Embryonic facial prominence (tissue), 1 donor: ENCODE data around the gene RAP2A.

Experiments used
- DNase-seq: peaks from one replicate; pipeline ENCODE4 v3.0.0-alpha.2; 2016; ENCODE audit errors: extremely low spot score

RAP2A gene

GRCh38 chr13:97433727-97434396, at the start of gene RAP2A:
Gene RAP2A (plus strand): TSS chr13:97434169. CDS start chr13:97434471, 302 bp downstream.
- DNase-seq = peak; percentile 88

DNA sequence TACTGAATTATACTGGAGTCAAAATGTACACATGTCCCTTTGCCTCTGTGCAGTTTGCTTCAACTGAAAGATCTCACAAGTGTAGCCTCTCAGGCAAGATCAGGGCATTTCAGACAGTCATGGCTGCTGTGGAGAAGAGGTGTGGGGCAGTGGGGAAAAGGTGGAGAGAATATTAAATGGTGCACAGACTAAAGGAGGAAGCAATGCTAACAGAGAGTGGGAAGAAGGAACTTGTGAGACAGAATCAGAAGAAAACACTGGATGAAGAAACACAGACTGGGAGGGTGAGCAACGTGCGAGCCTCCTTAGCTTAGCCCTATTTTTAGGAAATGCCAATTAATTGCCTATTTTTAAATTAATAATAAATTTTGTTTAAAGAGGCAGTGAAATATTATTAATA, 49.6 kb upstream of the RAP2A start:
- DNase-seq = no peak

DNA sequence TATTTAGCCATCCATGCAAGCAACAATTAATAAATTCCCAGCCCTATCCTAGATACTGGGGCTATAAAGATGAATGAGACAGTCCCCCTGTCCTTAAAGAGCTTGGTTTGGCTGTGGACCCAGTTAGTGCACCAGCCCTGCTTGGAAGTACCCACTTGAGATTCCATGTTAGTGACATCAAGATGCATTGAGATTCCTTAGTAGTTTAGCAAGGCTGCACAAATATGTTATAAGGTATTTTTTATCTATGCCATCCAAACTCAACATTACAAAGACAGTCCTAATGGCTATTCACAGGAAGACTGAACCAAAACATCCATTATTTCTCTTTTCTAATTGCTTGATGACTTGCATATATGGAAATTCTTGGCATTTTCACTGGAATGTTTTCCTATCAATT, 48.8 kb upstream of the RAP2A start:
- no peak for DNase-seq

DNA sequence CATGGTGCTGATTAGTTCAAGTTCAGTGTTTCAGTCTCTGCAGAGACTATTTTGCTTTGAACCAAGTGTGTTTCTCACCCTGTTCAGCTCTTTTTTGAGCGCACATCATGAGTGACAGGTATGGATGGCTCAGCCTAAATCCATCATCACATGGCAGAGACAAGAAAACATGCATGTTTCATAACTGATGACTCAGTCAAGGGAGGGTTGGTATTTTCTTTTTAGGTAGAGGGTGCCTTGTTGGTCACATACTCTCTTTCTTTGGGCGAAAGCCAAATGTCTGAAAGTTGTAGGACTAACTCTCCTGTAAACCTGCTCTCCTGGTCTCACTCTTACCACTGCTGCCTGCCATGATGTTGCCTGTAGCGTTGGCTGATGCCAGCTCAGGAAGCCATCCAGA, 48.1 kb upstream of the RAP2A start:
- DNase-seq = no peak

DNA sequence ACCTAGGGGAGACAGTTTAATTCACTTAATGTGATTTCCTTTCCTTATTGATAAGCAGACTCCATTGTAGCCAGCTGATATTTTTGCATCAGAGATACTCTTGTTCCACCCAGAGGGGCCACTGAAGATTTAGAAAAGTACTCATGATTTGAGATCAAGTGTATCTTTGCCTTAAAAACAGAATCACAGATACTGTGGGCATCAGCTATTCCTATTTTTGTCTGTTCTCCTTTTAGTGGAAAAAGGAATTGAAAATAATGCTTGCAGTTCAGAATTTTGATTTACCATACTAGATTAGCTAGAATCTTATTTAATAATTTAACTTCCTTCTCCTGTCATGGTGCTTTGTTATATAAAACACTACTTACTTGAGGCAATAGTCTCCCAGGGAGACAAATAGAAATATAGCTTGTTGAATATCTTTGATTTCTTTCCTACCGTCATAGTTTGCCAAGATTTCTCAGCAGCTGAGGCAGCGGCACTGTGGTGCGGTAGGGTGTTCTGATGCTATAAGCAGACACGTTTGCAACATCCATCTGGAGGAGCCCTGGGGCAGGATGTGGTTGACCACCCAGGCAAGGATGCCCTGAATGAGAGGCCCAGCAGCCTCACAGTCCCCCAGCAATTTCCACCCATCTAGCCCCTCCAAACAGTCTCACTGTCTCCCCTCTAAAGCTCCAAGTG, 47.0 kb upstream of the RAP2A start:
- no peak for DNase-seq

DNA sequence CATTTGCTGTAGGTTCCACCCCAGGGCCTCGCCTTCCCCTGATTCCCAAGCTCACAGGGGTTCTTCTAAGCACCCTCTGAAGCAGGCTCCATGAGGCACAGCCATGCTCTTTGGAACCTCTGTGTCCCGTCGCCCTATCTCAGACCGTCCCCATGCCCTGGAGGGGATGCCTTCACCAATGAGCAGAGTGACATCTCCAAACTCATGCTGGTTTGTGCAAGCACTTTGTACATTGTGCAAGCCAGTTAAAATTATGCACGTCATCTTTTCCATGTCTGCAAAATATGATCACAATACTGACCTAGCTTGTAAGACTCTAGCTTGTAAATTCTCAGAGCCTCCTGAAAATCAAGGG, 46.5 kb upstream of the RAP2A start:
- no peak for DNase-seq

DNA sequence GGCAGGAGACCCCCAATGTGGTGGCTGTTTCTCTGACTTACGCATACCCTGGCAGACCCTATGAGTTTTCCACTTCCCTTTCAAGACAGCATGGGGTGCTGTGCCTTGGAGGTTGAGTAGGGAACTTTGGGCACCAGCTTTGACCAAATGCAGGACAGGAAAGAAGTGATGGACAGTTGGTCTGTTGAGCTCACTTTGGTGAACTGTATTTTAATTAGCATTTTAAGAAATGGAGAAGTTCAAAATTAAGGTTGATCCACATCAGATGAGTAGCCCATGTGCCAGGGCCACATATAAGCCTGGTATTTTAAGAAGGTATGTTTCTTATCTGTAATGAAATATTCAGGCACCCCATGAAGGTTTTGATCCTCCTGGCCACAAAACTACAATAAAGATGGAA, 46.1 kb upstream of the RAP2A start:
- no peak for DNase-seq

DNA sequence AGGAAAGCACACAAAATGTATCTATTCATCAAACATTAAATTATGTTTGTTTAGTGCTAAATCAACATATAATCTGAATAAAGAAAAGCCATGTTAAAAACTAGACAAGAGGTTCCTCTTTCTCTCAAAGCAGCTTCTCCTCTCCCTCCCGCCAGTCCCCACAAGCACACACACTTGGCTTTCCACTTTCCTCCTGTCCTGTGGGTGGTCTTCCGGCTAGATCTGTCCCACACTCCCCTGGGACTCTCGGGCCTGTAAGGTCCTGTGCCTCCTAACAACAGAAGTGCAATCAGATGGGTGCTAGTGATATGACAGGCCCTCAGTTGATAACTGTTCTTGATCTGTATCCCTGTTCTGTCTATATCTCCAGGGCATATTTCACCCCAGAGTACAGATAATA, 45.6 kb upstream of the RAP2A start:
- no peak for DNase-seq

DNA sequence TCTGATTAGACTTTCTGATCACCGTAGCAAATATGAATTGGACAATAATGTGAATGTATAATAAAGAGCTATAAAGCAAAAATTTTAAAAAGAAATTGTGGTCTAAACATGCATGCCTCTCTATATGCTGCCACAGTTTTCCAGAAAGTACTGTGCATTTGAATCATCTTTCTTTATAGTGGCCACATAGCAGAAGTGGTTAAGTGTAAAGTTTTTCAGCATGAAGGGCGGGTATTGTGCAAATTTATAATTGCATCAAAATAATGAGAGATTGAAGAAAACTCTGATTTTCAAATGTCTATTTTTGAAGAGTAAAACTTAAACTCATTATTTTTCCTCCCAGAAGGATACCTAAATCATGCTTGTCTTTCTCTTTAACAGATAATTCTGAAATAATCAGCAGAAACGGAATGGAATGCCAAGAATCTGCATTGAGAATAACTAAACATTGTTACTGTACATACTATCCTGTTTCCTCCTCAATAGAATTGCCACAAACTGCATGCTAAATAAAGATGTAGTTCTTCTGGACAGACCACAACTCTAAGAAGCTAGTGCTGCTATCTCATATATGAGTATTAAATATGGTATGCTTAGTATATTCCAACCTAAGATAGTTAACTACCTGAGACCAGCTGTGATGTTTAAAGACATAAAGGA, 42.9 kb upstream of the RAP2A start:
- DNase-seq = no peak

GRCh38 chr13:97392020-97392419, 41.9 kb upstream of the RAP2A start:
- no peak for DNase-seq

GRCh38 chr13:97394542-97394941, 39.4 kb upstream of the RAP2A start:
- DNase-seq = no peak

DNA sequence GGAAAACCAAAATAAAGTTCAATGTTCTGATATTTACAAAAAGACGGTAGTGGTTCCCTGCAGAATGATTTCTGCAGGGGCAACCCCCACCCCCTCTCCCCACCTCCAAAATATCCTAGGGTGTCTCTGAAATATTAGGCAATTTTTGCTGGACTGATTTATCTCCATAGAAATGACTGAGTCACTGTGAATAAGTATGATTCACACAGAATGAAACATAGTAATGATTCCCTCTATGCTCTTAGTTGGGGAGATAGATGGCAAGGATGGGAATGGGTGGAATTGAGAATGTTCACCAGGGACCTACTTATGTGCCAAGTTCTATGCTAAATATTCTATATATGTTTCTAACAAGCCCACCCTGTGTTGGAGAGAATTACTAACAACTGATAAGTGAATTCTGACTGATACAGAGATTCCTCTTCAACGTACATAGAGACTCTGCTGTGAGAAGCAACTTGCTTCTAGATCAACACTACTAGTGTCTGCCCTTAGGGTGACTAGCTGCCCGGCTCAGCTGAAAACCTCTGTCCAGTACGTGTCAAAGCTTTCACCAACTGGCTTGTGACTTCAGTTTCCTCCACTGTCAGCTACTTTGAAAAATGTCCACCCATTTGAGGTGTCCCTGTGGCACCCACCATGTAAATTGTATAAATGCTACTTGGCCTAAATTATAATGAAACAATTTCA, 38.4 kb upstream of the RAP2A start:
- no peak for DNase-seq

GRCh38 chr13:97397267-97397666, 36.7 kb upstream of the RAP2A start:
- no peak for DNase-seq

GRCh38 chr13:97401421-97401820, 32.5 kb upstream of the RAP2A start:
- no peak for DNase-seq

- DNase-seq = no peak
Observed at GRCh38 chr13:97403893-97404750, 29.8 kb upstream of the RAP2A start.

DNA sequence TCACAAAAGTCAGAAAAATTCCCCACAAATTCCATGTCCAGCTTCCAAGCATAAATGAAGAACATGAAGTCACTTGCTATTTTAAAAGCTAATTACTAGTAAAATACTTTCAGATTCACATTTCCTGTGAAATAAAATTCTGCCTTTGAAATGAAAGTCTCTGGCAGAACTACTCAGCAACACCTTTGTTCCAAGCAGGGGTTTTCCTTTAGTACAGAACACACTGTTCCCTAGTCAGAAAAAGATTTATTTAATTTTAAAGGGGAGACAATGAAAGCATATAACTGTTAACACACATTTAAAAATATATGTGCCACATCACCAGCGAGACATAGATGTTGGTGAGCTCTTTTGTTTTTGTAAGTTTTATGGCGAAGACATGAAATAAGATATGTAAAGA, 26.4 kb upstream of the RAP2A start:
- no peak for DNase-seq

DNA sequence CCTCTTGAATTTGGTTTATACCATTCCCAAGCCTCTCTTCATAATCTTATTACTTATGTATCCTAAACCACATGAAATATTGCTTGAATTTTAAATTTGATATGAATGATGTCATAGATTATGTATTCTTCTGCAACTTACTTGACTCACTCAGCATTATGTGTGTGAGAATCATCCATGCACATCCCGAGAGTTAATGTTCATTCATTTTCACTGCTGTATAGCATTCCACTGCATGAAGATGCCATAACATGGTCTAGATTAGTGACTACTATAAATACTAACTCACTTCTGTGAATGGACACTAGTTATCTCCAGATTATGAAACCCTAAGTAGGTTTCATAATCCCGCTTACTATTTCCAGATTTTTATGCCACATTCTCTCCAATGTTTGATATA, 25.0 kb upstream of the RAP2A start:
- DNase-seq = no peak

- no peak for DNase-seq
Observed at GRCh38 chr13:97411984-97412383, 22.0 kb upstream of the RAP2A start.

DNA sequence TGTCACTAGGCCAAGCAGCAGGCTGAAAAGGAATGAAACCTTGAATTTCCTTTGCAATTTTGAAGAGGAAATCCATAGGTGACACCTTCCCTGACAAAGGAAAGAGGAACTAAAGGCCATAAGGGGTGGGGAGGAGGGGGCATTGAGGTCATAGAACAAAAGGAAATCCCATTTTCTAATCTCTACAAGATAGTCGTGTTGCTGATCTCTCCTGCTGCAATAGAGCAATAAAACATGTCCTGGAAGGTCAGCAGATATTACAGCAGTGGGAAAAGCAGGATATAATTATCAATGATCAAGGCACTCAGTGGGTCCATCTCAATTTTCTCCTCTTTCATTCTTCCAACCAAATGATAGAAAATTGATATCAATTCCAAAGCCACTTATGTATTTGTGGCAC, 20.3 kb upstream of the RAP2A start:
- no peak for DNase-seq

DNA sequence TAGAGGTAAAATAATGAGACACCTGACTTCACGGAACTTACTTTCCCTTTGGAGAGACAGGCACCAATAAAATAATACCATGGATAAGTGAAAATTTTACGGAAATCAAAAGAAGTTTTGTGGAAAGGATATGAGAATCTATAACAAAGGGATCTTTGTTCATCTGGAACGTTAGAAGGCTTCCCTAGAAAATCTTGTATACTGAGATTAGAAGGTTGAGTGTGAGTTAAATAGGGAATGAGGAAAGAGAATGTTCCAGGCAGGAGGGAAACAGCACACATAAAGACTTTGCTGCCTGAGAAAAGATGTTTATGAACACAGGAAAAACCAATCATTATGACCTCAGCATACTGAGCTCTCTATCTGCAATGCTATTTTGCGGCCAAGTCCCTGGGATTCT, 19.6 kb upstream of the RAP2A start:
- no peak for DNase-seq

- DNase-seq = no peak
Observed at GRCh38 chr13:97417698-97418097, 16.3 kb upstream of the RAP2A start.
